ENCODE results near the gene LPP. TPM values are rescaled to one million over a fixed set of nuclear protein-coding genes. Genes with fewer than 3 reads are reported as not detected.

Gene LPP
- total and polyA plus RNA-seq, 8 donors = 23.1 to 220 (median 26.7) TPM

DNA sequence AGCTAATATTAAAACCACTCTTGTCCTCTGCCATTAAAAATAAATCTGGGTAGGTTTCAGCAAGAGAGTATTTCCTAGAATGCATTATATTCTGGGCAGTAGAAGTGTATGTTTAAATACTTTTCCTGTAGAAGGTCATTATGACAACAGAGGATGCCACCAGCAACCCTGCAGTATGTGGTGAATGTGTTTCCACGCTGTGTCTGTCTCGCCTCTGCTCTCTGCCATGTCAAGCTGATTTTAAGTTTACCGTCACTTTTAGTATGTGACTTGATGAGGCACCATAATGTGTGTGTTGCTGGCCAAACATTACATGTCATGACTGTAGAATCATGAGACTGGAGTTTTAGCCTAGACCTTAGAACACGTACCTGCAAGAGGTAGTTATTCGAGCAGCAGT lies 211.2 kb downstream of the LPP start:
- Histone ChIP-seq H3K27me3 (no peaks in the 10 kb centered on the region), H3K4me3 (no peak overlapping the region), H3K4me1 (peaks cover 0 to 23% of the 10 kb centered on the region in 2 donors), H3K27ac (no peak overlapping the region), H3K9me3 (no peaks in the 10 kb centered on the region), H3K36me3 (no peaks in the 10 kb centered on the region)
- ATAC-seq = no peak
- intact Hi-C loops (cut with DNase I) = no loop called here
- no peak for DNase-seq
- TF ChIP-seq, protein P1, sequence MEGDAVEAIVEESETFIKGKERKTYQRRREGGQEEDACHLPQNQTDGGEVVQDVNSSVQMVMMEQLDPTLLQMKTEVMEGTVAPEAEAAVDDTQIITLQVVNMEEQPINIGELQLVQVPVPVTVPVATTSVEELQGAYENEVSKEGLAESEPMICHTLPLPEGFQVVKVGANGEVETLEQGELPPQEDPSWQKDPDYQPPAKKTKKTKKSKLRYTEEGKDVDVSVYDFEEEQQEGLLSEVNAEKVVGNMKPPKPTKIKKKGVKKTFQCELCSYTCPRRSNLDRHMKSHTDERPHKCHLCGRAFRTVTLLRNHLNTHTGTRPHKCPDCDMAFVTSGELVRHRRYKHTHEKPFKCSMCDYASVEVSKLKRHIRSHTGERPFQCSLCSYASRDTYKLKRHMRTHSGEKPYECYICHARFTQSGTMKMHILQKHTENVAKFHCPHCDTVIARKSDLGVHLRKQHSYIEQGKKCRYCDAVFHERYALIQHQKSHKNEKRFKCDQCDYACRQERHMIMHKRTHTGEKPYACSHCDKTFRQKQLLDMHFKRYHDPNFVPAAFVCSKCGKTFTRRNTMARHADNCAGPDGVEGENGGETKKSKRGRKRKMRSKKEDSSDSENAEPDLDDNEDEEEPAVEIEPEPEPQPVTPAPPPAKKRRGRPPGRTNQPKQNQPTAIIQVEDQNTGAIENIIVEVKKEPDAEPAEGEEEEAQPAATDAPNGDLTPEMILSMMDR (IDR thresholded peaks at IDR 0.05) = no peak

DNA sequence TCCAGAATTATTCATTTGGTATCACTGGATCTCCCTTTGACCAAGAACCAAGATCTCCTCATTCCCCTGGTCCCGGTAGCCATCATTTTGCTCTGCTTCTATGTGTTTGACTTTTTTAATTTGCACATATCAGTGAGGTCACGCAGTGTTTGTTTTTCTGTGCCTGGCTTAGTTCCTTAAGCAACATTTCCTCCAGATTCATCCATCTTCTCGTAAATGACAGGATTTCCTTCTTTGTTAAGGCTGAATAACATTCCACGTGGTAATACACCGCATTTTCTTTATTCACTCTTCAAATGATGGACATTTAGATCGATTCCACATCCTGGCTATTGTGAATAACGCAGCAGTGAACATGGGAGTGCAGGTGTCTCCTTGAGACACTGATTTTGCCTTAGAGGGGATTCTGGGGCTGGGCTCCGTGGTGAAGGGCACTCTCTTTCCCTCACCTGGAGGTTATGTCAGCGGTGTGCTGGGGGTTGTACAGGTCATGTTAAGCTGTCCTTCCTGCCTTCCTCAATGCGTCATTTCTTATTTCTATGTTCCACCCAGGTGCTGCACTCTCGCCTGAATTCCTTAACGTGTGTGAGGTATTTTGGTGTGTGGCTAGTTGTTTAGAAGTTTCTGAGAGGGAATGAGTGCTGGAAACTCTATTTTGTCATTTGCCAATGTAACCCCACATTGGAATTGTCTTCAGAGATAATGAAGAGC lies 212.2 kb downstream of the LPP start:
- peaks cover 0 to 22% of the 10 kb centered on the region in 2 donors for H3K4me1 ChIP-seq
- H3K27me3 ChIP-seq = no peaks in the 10 kb centered on the region
- H3K4me3 ChIP-seq = no peak overlapping the region
- TF ChIP-seq, protein P1 (IDR thresholded peaks at IDR 0.05) = no peak
- intact Hi-C loops (cut with DNase I) = no loop called here
- H3K36me3 ChIP-seq = no peaks in the 10 kb centered on the region
- ATAC-seq (no peak), DNase-seq (no peak)
- H3K27ac ChIP-seq = no peak overlapping the region
- no peaks in the 10 kb centered on the region for H3K9me3 ChIP-seq

DNA sequence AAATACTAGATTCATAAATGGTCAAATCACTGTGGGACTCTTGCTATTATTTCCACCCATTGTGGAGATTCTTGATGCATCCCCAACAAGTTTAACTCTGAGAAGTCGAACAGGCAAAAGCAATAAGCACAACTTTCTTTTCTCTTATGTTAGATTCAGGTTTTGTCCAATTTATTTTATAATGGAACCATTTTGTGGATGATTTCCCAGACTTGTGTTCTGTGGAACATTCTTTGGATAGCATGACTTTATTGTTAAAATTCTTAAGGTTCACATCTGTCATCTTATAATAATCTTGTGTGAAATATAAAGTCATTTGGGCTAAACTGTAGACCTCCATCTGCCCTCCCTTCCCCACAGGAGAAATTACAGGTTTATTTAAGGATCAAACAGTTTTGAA lies 213.7 kb downstream of the LPP start:
- no peaks in the 10 kb centered on the region for H3K36me3 ChIP-seq
- no peaks in the 10 kb centered on the region for H3K27me3 ChIP-seq
- H3K27ac ChIP-seq = no peak overlapping the region
- ATAC-seq (no peak), DNase-seq (no peak)
- TF ChIP-seq, protein P1 (IDR thresholded peaks at IDR 0.05) = no peak
- peaks cover 0 to 14% of the 10 kb centered on the region in 2 donors for H3K4me1 ChIP-seq
- no peak overlapping the region for H3K4me3 ChIP-seq
- H3K9me3 ChIP-seq = no peaks in the 10 kb centered on the region
- intact Hi-C loops (cut with DNase I) = no loop called here

DNA sequence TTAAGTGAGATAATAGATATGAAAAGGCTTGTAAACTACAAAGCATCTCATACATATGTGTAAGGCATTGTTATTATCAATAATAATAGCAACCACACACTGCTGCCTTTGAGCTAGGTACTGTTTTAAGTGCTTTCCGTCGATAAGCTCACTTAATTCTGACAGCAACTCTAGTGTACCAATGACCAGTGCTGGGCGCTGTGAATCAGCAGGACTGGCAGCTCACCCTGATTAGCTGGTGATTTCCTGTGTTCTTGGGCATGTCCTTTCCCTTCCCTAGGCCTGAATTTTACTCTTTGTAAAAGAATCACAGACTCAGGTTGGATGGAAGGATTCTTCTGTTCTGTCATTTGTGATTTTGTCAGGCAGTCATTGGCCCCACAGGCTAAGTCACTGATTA lies 215.6 kb downstream of the LPP start:
- TF ChIP-seq, protein P1 (IDR thresholded peaks at IDR 0.05) = no peak
- no peaks in the 10 kb centered on the region for H3K9me3 ChIP-seq
- DNase-seq (no peak), ATAC-seq (no peak)
- no peak overlapping the region for H3K27ac ChIP-seq
- intact Hi-C loops (cut with DNase I) = no loop called here
- H3K4me1 ChIP-seq = peaks cover 0 to 14% of the 10 kb centered on the region in 2 donors
- H3K36me3 ChIP-seq = no peaks in the 10 kb centered on the region
- no peaks in the 10 kb centered on the region for H3K27me3 ChIP-seq
- H3K4me3 ChIP-seq = no peak overlapping the region

DNA sequence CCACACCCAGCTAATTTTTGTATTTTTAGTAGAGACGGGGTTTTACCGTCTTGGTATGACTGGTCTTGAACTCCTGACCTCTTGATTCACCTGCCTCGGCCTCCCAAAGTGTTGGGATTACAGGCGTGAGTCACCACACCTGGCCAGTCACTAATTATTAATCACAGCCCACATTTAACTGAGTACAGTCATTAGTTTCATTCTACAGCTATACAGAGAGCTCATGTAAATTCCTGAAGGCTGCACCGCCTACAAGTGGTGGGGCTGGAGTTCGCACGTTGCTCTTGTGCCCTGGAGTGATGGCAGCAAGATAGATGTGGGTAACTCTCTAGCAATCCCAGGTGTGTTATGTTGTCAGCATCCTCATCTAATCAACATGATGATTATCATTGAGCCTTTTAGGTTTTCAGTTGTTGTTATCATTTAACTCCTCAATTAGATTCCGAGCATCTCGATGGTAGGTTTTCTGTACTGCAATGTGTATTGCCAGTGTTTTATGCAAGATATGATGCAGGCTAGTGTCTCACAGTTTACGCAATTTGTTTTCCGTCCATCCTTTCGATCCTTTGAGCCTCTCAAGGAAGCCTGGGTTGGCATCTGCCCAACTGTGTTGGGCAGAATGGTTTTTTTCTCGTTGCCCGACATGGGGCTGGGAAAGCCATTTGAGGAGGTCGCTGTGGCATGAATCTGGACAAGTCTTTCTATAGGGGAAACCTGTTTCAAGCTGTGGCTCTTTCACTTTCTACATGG lies 216.3 kb downstream of the LPP start:
- H3K4me3 ChIP-seq = no peak overlapping the region
- H3K4me1 ChIP-seq = peaks cover 0 to 10% of the 10 kb centered on the region in 2 donors
- DNase-seq (no peak), ATAC-seq (no peak)
- no peaks in the 10 kb centered on the region for H3K27me3 ChIP-seq
- TF ChIP-seq, protein P1 (IDR thresholded peaks at IDR 0.05) = no peak
- no peaks in the 10 kb centered on the region for H3K9me3 ChIP-seq
- intact Hi-C loops (cut with DNase I) = no loop called here
- H3K36me3 ChIP-seq = no peaks in the 10 kb centered on the region
- no peak overlapping the region for H3K27ac ChIP-seq

Measured in left lung (tissue), 10 donors.